ENCODE results near the gene KCNE3.
A peak's percentile ranks its signal among the peaks of the same experiment; 100 is the strongest.

The KCNE3 gene

DNA sequence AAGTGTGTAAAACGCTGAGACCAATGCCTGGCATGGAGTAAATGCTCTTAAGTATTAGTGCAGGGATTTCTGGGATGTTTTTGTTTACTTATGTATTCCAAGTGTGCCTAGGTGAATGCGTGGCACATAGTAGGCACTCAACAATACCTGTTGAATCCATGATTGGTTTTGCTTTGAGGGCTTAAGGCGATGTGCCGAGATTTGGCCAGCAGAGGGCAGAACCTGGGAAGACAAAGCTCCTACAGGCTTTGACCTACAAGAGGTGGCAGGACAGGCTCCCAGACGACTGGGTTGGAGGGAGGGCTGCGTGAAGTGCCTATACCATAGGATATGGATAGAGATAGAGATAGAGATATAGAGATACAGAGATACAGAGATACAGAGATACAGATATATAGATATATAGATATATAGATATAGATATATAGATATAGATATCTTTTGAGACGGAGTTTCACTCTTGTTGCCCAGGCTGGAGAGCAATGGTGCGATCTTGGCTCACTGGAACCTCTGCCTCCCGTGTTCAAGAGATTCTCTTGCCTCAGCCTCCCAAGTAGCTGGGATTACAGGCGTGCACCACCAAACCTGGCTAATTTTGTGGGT, 13.9 kb downstream of the KCNE3 start:
- H3K27ac ChIP-seq, result no peak overlapping the region
- TF ChIP-seq ZFX (IDR thresholded peaks at IDR 0.05), result no peak
- TF ChIP-seq, protein P1, sequence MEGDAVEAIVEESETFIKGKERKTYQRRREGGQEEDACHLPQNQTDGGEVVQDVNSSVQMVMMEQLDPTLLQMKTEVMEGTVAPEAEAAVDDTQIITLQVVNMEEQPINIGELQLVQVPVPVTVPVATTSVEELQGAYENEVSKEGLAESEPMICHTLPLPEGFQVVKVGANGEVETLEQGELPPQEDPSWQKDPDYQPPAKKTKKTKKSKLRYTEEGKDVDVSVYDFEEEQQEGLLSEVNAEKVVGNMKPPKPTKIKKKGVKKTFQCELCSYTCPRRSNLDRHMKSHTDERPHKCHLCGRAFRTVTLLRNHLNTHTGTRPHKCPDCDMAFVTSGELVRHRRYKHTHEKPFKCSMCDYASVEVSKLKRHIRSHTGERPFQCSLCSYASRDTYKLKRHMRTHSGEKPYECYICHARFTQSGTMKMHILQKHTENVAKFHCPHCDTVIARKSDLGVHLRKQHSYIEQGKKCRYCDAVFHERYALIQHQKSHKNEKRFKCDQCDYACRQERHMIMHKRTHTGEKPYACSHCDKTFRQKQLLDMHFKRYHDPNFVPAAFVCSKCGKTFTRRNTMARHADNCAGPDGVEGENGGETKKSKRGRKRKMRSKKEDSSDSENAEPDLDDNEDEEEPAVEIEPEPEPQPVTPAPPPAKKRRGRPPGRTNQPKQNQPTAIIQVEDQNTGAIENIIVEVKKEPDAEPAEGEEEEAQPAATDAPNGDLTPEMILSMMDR (conservative IDR thresholded peaks at IDR 0.05), result peak; percentile 89

DNA sequence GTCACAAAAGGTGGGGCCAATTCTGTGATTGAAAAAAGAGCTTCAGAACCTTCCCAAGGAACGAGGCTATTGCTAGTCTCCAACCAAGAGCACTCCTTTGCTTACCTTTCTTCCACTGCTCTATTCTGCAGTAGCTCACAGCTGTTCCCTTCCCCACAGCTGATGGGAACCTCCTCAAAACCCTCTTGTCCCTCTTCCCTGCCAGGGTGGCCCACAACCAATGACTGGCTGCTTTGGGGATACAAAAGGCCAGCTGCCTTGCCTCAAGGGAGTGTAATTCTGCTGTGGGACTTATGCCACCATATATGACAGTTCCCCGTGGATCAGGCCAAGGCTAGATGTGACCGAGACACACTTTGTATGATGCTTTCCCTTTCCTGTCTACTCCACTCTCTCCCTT, 15.0 kb downstream of the KCNE3 start:
- H3K27ac ChIP-seq, result no peak overlapping the region
- TF ChIP-seq, protein P1 (conservative IDR thresholded peaks at IDR 0.05), result no peak
- no peak for TF ChIP-seq ZFX (IDR thresholded peaks at IDR 0.05)

DNA sequence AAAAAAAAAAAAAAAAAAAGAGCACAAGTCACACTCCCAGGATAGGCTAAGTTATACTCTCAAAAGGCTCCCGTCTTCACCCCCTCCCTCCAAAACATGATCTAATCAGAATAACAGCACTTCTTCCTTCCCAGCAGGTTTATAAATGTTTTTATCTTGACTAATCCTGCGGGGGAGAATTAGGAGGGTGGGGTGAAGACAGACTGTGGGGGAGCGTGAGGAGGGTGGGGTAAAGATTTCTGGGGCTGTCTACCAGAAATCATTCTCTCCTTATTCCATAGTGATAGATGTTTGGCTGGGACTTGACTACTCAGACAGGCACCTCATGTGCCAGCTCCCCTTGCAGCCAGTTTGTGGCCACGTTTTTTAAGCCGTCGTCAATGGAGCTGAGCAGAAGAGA, 17.0 kb downstream of the KCNE3 start:
- TF ChIP-seq ZFX (IDR thresholded peaks at IDR 0.05), result no peak
- TF ChIP-seq, protein P1 (conservative IDR thresholded peaks at IDR 0.05), result no peak
- H3K27ac ChIP-seq, result no peak overlapping the region

DNA sequence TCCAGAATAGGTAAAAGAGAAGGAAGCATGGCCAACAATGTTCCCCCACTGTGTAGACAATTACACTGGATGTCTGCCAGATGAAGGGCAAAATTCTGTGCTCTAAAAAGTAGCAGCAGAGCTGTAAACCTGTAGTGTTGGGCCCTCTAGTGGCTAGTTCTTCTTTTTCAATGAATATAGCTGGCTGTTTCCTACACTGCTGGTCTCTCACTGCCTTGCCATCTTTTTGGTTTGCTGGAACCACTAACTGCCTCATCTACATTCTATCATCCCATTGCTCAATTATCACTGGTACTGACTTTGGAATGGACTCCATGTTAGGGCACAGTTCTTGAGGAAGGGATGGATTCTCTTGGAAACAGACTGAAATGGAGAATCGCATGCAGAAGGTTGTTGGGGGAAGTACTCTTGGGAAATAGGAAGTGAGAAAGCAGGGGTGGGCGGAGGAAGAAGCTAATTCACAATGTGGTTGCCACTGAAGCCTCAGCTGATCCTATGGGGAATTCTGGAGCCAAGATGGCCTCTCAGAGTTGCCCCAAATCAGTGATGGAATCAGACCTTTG, 17.9 kb downstream of the KCNE3 start:
- TF ChIP-seq, protein P1 (conservative IDR thresholded peaks at IDR 0.05), result peak; percentile 83
- no peak for TF ChIP-seq ZFX (IDR thresholded peaks at IDR 0.05)
- H3K27ac ChIP-seq, result no peak overlapping the region

DNA sequence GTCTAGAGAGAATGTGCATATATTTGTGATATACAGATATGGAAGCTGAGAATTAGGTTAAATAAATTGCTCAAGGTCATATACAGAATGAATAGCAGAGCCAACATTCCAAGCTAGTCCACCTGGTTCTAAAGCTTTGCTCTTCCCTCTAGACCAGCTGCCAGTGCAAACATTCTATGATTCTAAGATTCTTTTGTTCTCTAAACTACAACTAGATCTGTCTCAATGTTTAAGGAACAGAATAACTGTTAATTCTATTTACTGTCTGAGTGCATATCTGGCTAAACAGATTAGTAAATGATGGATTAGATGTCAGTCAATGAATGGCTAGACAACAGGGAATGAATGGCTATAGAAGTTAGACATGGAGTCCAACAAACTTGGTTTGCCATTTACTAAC, 19.6 kb downstream of the KCNE3 start:
- H3K27ac ChIP-seq, result no peak overlapping the region
- TF ChIP-seq ZFX (IDR thresholded peaks at IDR 0.05), result no peak
- TF ChIP-seq, protein P1 (conservative IDR thresholded peaks at IDR 0.05), result no peak

DNA sequence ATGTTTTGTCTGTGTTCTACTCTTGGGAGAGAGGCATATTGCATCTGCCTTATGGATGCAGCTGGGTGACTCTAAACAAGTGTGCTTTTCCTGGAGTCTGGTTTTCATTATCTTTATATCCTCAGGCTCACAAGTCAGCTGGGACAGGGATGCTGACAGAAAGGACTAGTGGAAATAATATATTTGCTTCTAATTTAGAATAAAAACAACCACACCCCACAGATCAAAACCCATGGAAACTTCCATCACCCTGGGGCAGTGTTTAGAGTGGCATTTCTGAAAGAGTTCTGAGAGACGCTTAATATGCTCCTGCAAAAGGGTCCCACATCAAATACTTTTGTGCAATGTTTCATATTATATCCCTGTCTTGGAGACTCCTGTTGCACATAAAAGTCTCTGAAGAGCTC, 20.8 kb downstream of the KCNE3 start:
- TF ChIP-seq, protein P1 (conservative IDR thresholded peaks at IDR 0.05), result no peak
- TF ChIP-seq ZFX (IDR thresholded peaks at IDR 0.05), result no peak
- H3K27ac ChIP-seq, result no peak overlapping the region

DNA sequence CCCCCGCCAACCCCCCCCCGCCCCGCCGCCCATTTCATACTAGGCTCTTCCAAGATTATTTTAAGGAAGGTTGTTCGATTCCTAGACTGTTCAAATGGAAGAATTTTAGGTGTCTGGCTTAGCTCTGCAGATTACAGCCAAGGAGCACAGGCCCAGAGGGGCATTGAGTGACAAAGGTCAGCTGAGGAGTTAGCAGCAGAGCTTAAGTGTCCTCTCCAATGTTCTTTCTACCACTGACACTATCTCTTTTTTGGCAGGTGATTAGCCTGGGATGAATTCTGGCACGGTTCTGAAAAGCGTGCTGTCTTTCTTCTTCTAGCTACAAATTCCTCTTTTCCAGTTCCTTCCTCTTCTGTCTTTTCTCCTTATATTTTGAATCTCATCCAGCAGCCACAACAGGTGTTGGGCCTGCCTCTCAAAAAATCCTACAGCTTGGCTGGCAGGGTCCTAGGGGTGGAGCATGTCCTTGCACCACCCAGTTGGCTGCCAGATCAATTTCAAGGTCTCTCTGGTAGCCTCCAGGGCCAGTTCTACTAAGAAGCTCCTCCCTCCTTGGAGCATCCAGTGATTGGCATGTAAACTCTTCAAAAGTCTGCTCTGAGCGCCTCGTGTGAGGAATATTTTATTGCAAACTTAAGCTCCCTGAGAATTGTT, 23.0 kb downstream of the KCNE3 start:
- H3K27ac ChIP-seq, result no peak overlapping the region

More for the DNA sequence above, 23.0 kb downstream of the KCNE3 start:
- TF ChIP-seq, protein P1 (conservative IDR thresholded peaks at IDR 0.05), result no peak
- no peak for TF ChIP-seq ZFX (IDR thresholded peaks at IDR 0.05)

Data from C4-2B (cell line).